HG03039 (cell line): ENCODE results near the gene PEX16.

ENCODE experiments used
- ATAC-seq: cut with Tn5 transposase; IDR thresholded peaks from one replicate; pipeline ENCODE4 v1.9.1; 2021; ENCODE audit warnings: mild to moderate bottlenecking, moderate library complexity; ENCODE audit not compliant: unreplicated experiment

Gene PEX16

DNA sequence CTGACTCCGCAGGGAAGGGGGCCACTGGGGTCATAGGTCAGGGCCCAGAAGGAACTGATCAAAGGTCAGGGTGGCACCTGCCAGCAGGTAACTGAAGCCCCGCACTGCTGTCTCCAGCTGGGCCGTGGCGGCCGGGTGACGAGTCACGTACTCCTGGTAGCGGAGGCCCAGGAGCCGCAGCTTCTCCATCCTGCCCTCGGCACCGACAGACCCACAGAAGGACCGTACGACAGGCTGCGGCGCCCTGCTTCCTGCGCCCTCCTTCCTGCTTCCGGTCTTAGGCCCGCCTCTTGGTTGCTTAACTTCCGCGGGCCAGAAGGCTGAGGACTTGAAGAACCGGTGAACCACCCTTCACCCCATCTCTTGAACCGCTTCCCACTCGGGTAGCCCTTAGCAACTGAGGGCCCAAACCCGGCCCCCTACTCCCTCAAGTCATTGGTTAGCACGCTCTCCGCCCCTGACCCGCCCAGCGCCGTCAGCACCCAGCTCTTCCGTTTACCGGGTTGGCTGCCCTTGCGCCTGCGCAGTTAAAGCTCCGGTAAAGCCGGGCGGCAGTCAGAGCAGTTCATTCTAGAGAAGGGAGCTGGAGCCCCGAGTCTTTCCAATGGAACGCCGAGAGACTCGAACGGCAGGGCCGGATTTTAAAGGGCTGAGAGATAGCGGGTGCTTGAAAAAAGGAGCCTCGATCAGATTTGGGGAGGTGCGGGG lies at the start of gene PEX16:
Gene PEX16, minus strand, starts transcription at position 255 of the 708 bp plus-strand sequence. Its CDS starts 66 bp downstream, at position 189.
- ATAC-seq, result peak; percentile 80

DNA sequence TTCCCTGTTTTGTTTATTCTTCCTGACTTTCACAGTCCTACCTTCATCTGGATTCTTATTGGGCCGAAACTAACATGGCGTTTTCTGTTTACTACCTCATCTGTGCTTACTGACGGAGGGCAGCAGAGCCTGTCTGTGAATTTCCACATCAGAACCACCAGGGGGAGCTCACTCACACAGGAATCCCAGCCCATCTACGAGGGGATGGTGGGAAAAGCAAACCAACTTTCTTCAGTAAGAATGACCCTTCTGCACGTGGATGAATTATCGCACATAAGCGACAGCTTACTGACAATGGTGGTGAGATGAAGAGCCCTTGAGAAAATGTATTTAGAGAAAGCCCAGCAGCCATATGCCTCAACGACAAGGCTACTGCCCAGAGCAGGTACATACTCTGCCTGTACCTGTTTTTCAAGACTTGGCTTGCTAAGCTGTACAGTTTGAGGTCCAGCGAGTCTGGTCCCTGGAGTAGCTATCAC lies 47.3 kb upstream of the PEX16 start:
- ATAC-seq, result peak; percentile 54

DNA sequence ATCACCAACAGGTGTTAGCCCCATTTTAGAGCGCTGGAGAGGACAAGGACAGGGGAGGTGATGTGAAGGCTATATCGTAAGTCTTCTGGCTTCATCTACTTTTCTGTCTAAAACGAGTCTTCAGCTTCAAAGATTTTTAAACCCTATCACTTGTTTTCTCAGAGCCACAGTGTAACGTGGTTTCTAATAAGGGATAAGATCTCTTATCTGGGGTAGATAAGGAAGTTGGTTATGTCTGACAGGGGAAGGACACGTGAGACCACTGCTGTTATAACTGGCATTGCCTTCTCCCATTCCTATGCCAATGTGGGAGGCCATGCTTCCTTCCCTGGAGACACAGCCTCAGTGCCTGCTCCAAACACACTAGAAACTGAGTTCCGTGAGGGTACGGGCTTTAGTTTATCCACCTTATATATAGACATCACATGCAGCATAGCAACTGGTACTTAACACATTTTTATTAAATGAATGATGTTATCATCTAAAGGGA lies 44.1 kb upstream of the PEX16 start:
- no peak for ATAC-seq

- no peak for ATAC-seq
These were observed 42.9 kb upstream of the PEX16 start for GRCh38 chr11:45960387-45961095.

GRCh38 chr11:45959851-45960250 lies 42.2 kb upstream of the PEX16 start:
- ATAC-seq, result no peak

DNA sequence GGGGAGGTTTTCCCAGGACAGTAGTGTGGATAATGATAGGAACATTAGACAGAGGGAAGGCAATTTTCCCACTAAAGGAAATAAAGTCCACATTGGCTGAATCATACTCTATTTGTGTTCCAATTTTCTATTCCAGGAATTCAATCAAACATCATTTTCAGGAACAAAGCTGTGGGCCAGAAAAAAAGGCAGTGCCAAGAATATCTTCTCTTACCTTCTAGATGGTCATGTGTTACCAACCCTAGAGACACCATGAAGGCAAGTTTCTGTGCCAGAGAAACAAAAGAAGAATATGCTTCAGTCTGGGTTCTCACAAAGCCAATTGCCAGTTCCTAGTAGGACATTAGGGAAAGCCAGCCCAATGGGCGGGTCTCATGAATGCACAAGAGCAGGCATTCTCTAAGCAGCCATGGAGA lies 32.3 kb upstream of the PEX16 start:
- ATAC-seq, result no peak

GRCh38 chr11:45948356-45948755 lies 30.7 kb upstream of the PEX16 start:
- no peak for ATAC-seq

DNA sequence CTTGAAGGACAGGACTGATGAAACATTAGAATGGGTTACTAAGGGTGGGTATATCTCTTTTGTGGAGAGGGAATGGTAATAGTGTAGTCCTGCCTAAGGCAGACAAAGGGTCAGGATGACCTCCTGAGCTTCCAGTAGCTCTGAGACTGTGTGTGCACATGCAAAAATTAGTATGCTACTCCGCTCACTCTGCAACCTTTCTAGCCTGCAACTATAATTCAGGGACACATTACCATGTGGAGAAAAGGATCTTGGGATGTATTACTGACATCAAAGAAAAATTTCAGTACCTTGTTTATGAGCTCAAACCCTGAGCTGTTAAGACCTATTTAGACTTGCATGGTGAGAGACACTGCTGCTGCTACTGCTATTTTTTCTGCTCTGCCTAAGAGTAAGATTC lies 30.2 kb upstream of the PEX16 start:
- no peak for ATAC-seq

- no peak for ATAC-seq
These were observed 27.8 kb upstream of the PEX16 start for GRCh38 chr11:45945397-45945999.

DNA sequence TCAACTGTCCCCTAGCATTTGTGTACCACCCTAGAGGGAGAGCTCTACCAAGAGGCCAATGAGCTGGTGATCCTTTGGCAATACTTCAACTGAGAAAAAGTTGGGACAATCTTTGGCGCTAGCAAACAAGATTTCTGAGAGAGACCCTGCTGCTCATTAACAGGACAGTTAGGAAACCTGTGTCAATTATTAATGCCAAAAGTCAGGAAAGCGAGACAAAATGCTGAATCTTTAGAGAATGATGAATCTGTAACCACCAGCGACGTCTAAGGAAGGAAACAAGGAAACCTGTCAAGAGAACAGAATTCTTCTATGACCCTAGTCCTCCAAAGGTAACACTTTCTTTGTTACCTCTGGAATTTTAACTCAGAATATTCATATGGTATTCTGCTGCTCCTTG lies 24.7 kb upstream of the PEX16 start:
- ATAC-seq, result no peak

GRCh38 chr11:45941285-45941684 lies 23.6 kb upstream of the PEX16 start:
- ATAC-seq, result no peak

GRCh38 chr11:45939836-45940235 lies 22.2 kb upstream of the PEX16 start:
- ATAC-seq, result no peak

DNA sequence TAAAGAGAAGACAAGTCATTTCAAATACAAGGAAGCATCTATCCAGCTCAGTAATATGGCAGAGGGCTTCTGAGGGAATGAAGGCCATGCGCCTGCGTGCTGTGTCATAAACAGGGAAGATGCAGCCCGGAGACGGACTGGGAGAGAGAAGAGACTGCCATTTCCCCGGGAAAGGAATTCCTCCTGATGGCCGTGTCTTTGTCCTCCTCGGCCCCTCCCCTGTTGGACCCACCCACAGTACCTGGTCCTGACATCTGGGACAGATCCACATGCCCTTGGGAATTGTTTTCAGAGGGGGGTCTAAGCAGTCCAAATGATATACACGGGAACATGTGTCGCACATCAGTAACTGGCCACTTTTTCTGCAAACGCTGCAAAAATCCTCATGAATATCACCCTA lies 20.2 kb upstream of the PEX16 start:
- ATAC-seq, result no peak

GRCh38 chr11:45936511-45937054 lies 18.9 kb upstream of the PEX16 start:
- no peak for ATAC-seq

GRCh38 chr11:45935349-45936064 lies 17.8 kb upstream of the PEX16 start:
- no peak for ATAC-seq

- ATAC-seq, result no peak
These were observed 17.1 kb upstream of the PEX16 start for GRCh38 chr11:45934580-45935318.

GRCh38 chr11:45933846-45934579 lies 16.3 kb upstream of the PEX16 start:
- ATAC-seq, result no peak

GRCh38 chr11:45933131-45933831 lies 15.6 kb upstream of the PEX16 start:
- ATAC-seq, result no peak

- no peak for ATAC-seq
These were observed 14.5 kb upstream of the PEX16 start for GRCh38 chr11:45932217-45932616.
